ENCODE data around the gene OR4L1. TPM values are rescaled to one million over a fixed set of nuclear protein-coding genes. Genes with fewer than 3 reads are reported as not detected.

Gene OR4L1
- total RNA-seq, 1 experiment from 2014 or later: not detected

DNA sequence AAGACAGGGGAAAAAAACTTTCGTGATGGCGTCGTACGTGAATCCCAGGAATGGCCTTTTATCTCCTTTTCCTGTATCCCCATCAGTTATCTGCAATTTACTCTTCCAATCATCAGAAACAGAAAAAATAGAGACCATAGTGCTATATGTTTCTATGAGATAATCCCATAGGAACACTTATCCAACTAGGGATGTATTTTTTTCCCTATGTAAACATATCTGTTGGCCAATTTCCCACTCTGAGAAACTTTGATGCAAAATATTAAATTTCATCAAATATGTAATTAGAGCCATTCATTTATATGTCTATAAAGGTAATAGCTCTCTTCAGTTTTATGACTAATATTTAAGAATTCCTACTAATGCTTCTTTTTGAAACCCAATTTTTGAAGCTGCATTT lies 23.9 kb upstream of the OR4L1 start, which contains the start of gene OR4K13:
OR4K13 (minus strand) TSS at position 101 of the 400 bp plus-strand sequence. CDS start 1,280 bp downstream, outside the sequence.
- H3K4me1 ChIP-seq (ENCODE audit: insufficient read depth, low read length): no peaks in the 10 kb centered on the region
- TF ChIP-seq, protein P1, sequence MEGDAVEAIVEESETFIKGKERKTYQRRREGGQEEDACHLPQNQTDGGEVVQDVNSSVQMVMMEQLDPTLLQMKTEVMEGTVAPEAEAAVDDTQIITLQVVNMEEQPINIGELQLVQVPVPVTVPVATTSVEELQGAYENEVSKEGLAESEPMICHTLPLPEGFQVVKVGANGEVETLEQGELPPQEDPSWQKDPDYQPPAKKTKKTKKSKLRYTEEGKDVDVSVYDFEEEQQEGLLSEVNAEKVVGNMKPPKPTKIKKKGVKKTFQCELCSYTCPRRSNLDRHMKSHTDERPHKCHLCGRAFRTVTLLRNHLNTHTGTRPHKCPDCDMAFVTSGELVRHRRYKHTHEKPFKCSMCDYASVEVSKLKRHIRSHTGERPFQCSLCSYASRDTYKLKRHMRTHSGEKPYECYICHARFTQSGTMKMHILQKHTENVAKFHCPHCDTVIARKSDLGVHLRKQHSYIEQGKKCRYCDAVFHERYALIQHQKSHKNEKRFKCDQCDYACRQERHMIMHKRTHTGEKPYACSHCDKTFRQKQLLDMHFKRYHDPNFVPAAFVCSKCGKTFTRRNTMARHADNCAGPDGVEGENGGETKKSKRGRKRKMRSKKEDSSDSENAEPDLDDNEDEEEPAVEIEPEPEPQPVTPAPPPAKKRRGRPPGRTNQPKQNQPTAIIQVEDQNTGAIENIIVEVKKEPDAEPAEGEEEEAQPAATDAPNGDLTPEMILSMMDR (conservative IDR thresholded peaks at IDR 0.05): no peak

More for the DNA sequence above, 23.9 kb upstream of the OR4L1 start, which contains the start of gene OR4K13:
- H3K23me2 ChIP-seq (ENCODE audit: insufficient read length, low read depth, low read length, poor library complexity, severe bottlenecking): no peaks in the 10 kb centered on the region
- no peaks in the 10 kb centered on the region for H4K20me1 ChIP-seq (ENCODE audit: control insufficient read depth, insufficient read depth, insufficient read length)
- no peak within 1 kb of the TSS for H2BK12ac ChIP-seq (ENCODE audit: insufficient read length, low read depth, low read length)
- no peak within 1 kb of the TSS for H3K9ac ChIP-seq (ENCODE audit: extremely low read depth, insufficient read length, low read length)
- no peak within 1 kb of the TSS for H3K27ac ChIP-seq (ENCODE audit: insufficient read length, low read depth, low read length)
- H4K8ac ChIP-seq (replicated peaks; ENCODE audit: insufficient read length, low read depth, low read length): no peak within 1 kb of the TSS
- no peak within 1 kb of the TSS for H3K4ac ChIP-seq (ENCODE audit: low read depth, low read length)
- H3K23ac ChIP-seq (ENCODE audit: insufficient read length, low read depth, low read length): no peak within 1 kb of the TSS
- no peak within 1 kb of the TSS for H3K56ac ChIP-seq (ENCODE audit: insufficient read length, low read depth, low read length)
- DNase-seq: no peak
- no peak within 1 kb of the TSS for H2BK20ac ChIP-seq (ENCODE audit: low read depth, low read length, poor library complexity, severe bottlenecking)
- H3K79me2 ChIP-seq (ENCODE audit: insufficient read depth, low read length): no peaks in the 10 kb centered on the region
- no CpG with 5 or more reads among the region's 4 CpGs for whole genome bisulfite sequencing (ENCODE audit: extremely low coverage, insufficient read length, low lambda C conversion rate)
- H3K4me2 ChIP-seq (ENCODE audit: insufficient read depth, insufficient read length, low read length): no peak within 1 kb of the TSS
- peaks cover 2 to 14% (median 3%) of the 10 kb centered on the region in 3 experiments; a peak in 5 of 7 replicates for H3K36me3 Mint-ChIP-seq (ENCODE audit: insufficient read depth in 1 of 3, low read depth in 3 of 3)
- H3K9me3 Mint-ChIP-seq: peaks cover 68 to 72% of the 10 kb centered on the region in 2 experiments
- H4K5ac ChIP-seq (ENCODE audit: insufficient read length, low read depth, low read length): no peak within 1 kb of the TSS
- no peaks in the 10 kb centered on the region for H3K27me3 ChIP-seq (ENCODE audit: insufficient read depth, low read length)
- no peak within 1 kb of the TSS for H2BK120ac ChIP-seq (ENCODE audit: low read depth, low read length, poor library complexity, severe bottlenecking)
- no peak within 1 kb of the TSS for H3K14ac ChIP-seq (ENCODE audit: insufficient read depth, low read length)
- H3K18ac ChIP-seq (ENCODE audit: insufficient read length, low read depth, low read length): no peak within 1 kb of the TSS
- H2AFZ ChIP-seq (ENCODE audit: low read length): no peak within 1 kb of the TSS
- no peaks in the 10 kb centered on the region for H3K4me1 Mint-ChIP-seq
- H4K91ac ChIP-seq (ENCODE audit: insufficient read length, low read depth, low read length): no peak within 1 kb of the TSS
- peaks cover 40% of the 10 kb centered on the region for H3K9me3 ChIP-seq (ENCODE audit: control insufficient read depth, low read depth, low read length)
- H3K4me3 Mint-ChIP-seq: no peak within 1 kb of the TSS
- H3T11ph ChIP-seq (ENCODE audit: low read length): no peak within 1 kb of the TSS
- H3K27me3 Mint-ChIP-seq (ENCODE audit: low read depth): no peaks in the 10 kb centered on the region
- no peaks in the 10 kb centered on the region for H3K79me1 ChIP-seq (ENCODE audit: insufficient read depth, low read depth, low read length, poor library complexity, severe bottlenecking)
- no peak within 1 kb of the TSS for H3K27ac Mint-ChIP-seq
- no peak within 1 kb of the TSS for H2AK5ac ChIP-seq (ENCODE audit: insufficient read length, low read length)
- no peak within 1 kb of the TSS for H2BK15ac ChIP-seq (ENCODE audit: low read depth, low read length)
- H2BK5ac ChIP-seq (ENCODE audit: insufficient read length, low read length): no peak within 1 kb of the TSS

All from H9 (cell line).